LHCN-M2 (cell line): ENCODE results near the gene ARF6. TPM values are rescaled to one million over a fixed set of nuclear protein-coding genes. Genes with fewer than 3 reads are reported as not detected.
A peak's percentile ranks its signal among the peaks of the same experiment; 100 is the strongest.
"Not testable (repeated sequence)": the region's sequence is repeated elsewhere in the genome, so short reads cannot be mapped to it uniquely, and the experiment has no call there.

Source experiments
- DNase-seq: peaks from one replicate; pipeline ENCODE4 v3.0.0-alpha.2; 2012; ENCODE audit warnings: low read depth
- total RNA-seq: library from RNA; depleted of rRNA; stranded (reverse); fragments of >200 nt; gene quantifications from 2 replicates; pipeline ENCODE4 v1.2.3, GENCODE V29; 2014

ARF6 gene
- total RNA-seq, 1 experiment from 2014 or later: 73.2 TPM

GRCh38 chr14:49876563-49877127, 16.2 kb upstream of the ARF6 start:
- DNase-seq: no peak

- peak; percentile 67 for DNase-seq
Observed at GRCh38 chr14:49879646-49880204, 13.2 kb upstream of the ARF6 start.

- peak; percentile 25 for DNase-seq
Observed at GRCh38 chr14:49880267-49881064, 12.4 kb upstream of the ARF6 start.

GRCh38 chr14:49881350-49882001, 11.4 kb upstream of the ARF6 start:
- DNase-seq: no peak

DNA sequence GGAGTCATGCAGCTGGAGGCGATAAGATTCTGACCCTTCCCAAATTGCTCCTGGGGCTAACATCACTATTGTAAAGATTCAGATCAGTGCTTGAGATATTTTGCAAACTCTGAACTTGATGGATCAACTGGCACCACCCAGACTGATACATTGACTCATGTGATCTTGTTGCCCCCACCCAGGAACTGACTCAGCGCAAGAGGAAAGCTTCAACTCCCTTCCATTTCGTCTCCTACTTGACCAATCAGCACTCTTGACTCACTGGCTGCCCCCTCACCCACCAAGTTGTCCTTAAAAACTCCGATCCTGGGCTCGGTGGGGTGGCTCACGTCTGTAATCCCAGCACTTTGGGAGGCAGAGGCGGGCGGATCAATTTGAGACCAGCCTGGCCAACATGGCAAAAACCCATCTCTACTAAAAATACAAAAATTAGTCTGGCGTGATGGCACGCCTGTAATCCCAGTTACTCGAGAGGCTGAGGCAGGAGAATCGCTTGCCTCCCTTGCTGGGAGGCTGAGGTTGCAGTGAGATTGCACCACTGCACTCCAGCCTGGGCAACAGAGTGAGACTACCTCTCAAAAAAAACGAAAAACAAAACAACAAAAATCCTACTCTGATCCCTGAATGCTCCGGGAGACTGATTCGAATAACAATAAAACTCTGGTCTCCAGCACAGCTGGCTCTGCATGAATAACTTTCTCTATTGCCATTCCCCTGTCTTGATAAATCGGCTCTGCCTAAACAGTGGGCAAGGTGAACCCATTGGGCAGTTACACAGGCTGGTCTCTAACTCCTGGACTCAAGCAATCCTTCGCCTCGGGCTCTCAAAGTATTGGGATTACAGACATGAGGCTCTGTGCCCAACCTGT, 9.8 kb upstream of the ARF6 start:
- DNase-seq: no peak

- DNase-seq: no peak
Observed at GRCh38 chr14:49886523-49886922, 6.4 kb upstream of the ARF6 start.

- DNase-seq: no peak
Observed at GRCh38 chr14:49888293-49888692, 4.6 kb upstream of the ARF6 start.

DNA sequence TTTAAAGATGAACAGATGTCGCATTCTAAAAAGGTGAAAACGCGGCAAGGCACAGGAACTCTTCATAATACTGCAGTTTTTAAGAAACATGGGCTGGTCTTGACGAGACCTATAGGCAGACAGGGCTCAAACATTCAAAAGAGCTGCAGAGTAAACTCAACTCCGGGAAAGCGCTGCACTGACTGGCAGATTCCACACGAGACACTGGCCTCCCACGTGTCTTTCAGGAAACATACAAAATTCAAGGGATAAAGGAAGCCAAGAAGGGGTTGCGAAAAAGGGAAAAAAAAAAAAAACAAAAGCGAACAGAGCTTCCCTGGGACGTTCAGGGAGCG, 614 bp upstream of the ARF6 start:
- DNase-seq: peak; percentile 82

DNA sequence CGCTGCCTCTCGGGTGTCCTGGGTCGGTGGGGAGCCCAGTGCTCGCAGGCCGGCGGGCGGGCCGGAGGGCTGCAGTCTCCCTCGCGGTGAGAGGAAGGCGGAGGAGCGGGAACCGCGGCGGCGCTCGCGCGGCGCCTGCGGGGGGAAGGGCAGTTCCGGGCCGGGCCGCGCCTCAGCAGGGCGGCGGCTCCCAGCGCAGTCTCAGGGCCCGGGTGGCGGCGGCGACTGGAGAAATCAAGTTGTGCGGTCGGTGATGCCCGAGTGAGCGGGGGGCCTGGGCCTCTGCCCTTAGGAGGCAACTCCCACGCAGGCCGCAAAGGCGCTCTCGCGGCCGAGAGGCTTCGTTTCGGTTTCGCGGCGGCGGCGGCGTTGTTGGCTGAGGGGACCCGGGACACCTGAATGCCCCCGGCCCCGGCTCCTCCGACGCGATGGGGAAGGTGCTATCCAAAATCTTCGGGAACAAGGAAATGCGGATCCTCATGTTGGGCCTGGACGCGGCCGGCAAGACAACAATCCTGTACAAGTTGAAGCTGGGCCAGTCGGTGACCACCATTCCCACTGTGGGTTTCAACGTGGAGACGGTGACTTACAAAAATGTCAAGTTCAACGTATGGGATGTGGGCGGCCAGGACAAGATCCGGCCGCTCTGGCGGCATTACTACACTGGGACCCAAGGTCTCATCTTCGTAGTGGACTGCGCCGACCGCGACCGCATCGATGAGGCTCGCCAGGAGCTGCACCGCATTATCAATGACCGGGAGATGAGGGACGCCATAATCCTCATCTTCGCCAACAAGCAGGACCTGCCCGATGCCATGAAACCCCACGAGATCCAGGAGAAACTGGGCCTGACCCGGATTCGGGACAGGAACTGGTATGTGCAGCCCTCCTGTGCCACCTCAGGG, 679 bp downstream of the ARF6 start:
- DNase-seq: peak; percentile 45

DNA sequence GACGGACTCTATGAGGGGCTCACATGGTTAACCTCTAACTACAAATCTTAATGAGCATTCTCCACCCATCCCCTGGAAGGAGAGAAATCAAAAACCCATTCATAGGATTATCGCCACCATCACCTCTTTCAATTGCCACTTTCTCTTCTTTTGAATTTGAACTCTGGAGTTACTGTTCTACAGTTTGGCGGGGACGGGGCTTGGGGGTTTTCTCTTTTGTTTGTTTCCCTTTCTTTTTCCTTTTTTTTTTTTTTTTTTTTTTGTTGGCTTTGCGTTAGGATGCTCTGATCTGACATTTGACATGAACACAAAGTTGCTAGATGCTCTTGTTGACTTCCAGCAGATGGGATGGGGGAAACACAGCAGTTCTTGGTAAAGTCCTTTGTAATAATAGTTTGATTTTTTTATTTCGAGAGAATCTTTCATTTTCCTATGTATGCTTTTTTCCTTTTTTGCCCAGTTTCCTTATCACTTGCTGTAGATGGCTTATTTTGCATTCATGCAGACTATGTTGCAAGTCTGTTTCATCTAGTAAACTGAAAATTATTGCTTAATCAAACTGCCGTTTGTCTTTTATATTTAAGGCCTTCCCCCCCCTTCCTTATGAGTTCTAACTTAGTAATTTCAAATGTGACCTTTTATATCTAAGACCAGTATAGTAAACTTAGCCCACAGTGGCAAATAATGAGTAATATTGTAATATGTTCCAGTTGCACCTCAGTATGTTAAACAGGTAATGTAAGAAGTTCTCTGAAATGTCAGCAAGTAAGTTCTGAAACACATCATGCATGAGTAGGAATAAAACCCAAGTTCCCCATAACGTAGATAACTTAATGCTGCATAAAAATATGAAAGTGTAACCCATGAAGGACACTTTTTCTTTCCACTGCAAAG, 1.6 kb downstream of the ARF6 start:
- not testable (repeated sequence) for DNase-seq

DNA sequence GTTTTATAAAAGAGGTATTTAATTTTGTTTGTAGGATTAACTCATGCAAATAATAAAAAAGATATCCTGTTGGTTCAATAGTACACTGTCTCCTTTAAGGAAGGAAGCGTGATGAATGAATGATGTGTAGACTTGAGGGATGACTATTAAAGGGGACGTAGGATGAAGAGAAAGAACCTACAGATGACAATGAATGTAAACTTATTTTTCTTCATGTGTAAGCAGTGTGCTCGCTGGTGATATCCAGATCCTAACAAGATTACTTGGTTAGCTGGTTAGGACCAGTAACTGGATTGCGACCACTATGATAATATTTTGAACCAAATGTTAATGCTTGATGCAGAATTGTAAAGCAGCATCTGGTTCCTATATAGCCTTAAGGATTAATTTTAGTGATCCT, 2.6 kb downstream of the ARF6 start:
- peak; percentile 35 for DNase-seq

DNA sequence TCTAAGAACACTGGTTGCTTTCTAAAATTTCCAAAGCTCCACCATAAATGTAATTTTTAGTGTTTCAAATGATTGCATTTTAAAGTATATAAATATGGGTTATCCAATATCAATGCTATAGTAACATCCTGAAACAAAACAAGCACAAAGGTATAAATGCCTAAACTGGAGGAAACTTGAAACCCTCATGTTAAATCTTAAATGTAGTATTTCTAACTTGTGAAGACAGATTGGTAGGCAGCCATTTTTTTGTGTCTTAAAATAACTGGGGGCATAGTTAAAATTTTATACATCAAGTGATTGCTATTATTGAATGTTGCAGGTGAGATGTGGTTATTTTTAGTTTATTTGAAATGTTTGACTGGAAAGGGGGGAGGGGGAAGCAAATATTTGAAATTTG, 3.4 kb downstream of the ARF6 start:
- DNase-seq: not testable (repeated sequence)

DNA sequence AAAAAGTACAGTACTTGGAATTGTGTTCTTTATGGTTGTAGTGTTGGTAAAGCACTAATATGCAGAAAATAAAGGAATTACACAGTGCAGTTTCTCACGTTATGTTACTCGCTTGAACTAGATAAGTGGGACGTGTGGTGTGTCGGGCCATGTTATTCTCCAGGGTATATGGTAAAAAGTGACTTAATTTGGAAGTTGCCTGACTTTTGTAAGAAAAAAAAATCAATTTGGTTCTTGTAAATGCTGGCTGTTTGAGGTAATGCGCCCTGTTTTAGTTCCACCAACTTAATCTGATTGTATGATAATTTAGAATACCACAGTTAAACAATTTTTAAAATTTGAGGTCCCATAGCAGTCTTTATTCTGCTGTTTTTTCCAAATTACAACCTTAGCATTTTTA, 4.1 kb downstream of the ARF6 start:
- peak; percentile 17 for DNase-seq

- no peak for DNase-seq
Observed at GRCh38 chr14:49897414-49897813, 4.5 kb downstream of the ARF6 start.

GRCh38 chr14:49897965-49898364, 5.1 kb downstream of the ARF6 start:
- no peak for DNase-seq

- no peak for DNase-seq
Observed at GRCh38 chr14:49898485-49898884, 5.6 kb downstream of the ARF6 start.

DNA sequence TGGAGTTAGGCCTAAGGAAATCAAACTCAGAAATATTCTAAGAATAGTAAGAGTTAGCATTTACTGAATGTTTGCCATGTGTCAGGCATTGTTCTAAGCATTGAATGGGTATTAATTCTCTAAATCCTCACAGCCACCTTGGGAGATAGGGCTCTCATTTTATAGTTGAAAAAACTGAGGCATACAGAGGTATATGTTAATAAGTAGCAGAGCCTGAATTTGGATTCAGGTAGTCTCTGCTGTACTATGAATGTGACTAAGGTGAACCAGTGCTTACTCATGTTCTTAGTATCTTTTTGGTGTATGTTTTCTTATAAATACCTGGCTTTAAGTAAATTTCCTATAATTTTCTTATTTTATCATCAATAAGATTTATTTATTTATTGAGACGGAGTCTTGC, 8.1 kb downstream of the ARF6 start:
- no peak for DNase-seq

- not testable (repeated sequence) for DNase-seq
Observed at GRCh38 chr14:49902679-49903246, 9.9 kb downstream of the ARF6 start.

GRCh38 chr14:49904270-49904669, 11.4 kb downstream of the ARF6 start:
- no peak for DNase-seq
